GM19467 (cell line): ENCODE measurements around the gene AIDA.
"Not testable (repeated sequence)": the region's sequence is repeated elsewhere in the genome, so short reads cannot be mapped to it uniquely, and the experiment has no call there.

Source experiments
- ATAC-seq: cut with Tn5 transposase; IDR thresholded peaks from one replicate; pipeline ENCODE4 v1.9.1; 2021; ENCODE audit warnings: mild to moderate bottlenecking, moderate library complexity; ENCODE audit not compliant: unreplicated experiment

AIDA gene

GRCh38 chr1:222712253-222713090 is at the start of gene AIDA, which contains the start of gene BROX:
Gene AIDA, minus strand, starts transcription at chr1:222712491. Its CDS starts 174 bp downstream, at chr1:222712317.
Gene BROX, plus strand, starts transcription at chr1:222712564. Its CDS starts 3,136 bp downstream, at chr1:222715700.
- peak; percentile 72 for ATAC-seq

- no peak for ATAC-seq
Observed at GRCh38 chr1:222761083-222761482, 48.8 kb upstream of the AIDA start.

- no peak for ATAC-seq
Observed at GRCh38 chr1:222759451-222760035, 47.3 kb upstream of the AIDA start.

- no peak for ATAC-seq
Observed at GRCh38 chr1:222757646-222758268, 45.5 kb upstream of the AIDA start.

- ATAC-seq, result no peak
Observed at GRCh38 chr1:222754366-222755139, 42.3 kb upstream of the AIDA start.

GRCh38 chr1:222751255-222751654 is 39.0 kb upstream of the AIDA start:
- no peak for ATAC-seq

GRCh38 chr1:222750651-222751050 is 38.4 kb upstream of the AIDA start:
- peak; percentile 71 for ATAC-seq

GRCh38 chr1:222749927-222750326 is 37.6 kb upstream of the AIDA start:
- no peak for ATAC-seq

- ATAC-seq, result not testable (repeated sequence)
Observed at GRCh38 chr1:222741630-222742457, 29.6 kb upstream of the AIDA start.

GRCh38 chr1:222739929-222740328 is 27.6 kb upstream of the AIDA start:
- no peak for ATAC-seq

GRCh38 chr1:222739465-222739864 is 27.2 kb upstream of the AIDA start:
- no peak for ATAC-seq

- ATAC-seq, result no peak
Observed at GRCh38 chr1:222736972-222737371, 24.7 kb upstream of the AIDA start, which contains the start of gene FAM177B. Gene FAM177B, plus strand, starts transcription at chr1:222737202. Its CDS starts 9,344 bp downstream, at chr1:222746546.

GRCh38 chr1:222736470-222736869 is 24.2 kb upstream of the AIDA start:
- no peak for ATAC-seq

- ATAC-seq, result no peak
Observed at GRCh38 chr1:222734740-222735139, 22.4 kb upstream of the AIDA start.

- ATAC-seq, result peak; percentile 97
Observed at GRCh38 chr1:222732216-222733159, 20.2 kb upstream of the AIDA start.

- no peak for ATAC-seq
Observed at GRCh38 chr1:222730866-222731265, 18.6 kb upstream of the AIDA start.

GRCh38 chr1:222728746-222729145 is 16.5 kb upstream of the AIDA start:
- ATAC-seq, result no peak

- ATAC-seq, result no peak
Observed at GRCh38 chr1:222716393-222716792, 4.1 kb upstream of the AIDA start.
